Measurements from ENCODE around the gene NIPAL1.
A peak's percentile ranks its signal among the peaks of the same experiment; 100 is the strongest.

NIPAL1 gene

GRCh38 chr4:48035952-48036351, 19.4 kb downstream of the NIPAL1 start:
- Histone ChIP-seq H3K4me2 (ENCODE audit: low read depth, low read length) (no peak overlapping the region), H3K4me1 (ENCODE audit: low read length) (peaks cover 7% of the 10 kb centered on the region; the same call in 1 of the 2 replicates), H3K27ac (ENCODE audit: low read length) (no peak overlapping the region), H3K9me3 (replicated peaks; ENCODE audit: insufficient read depth, low read length) (no peaks in the 10 kb centered on the region), H3K36me3 (replicated peaks; ENCODE audit: insufficient read depth, low read length) (no peaks in the 10 kb centered on the region), H3F3A (ENCODE audit: insufficient read depth, low read length) (no peaks in the 10 kb centered on the region), H3K4me3 (ENCODE audit: low read length) (no peak overlapping the region), H3K9ac (ENCODE audit: low read length) (no peak overlapping the region), H2AFZ (ENCODE audit: low read length) (no peak overlapping the region), H3K27me3 (replicated peaks; ENCODE audit: insufficient read depth, low read length) (peaks cover 65% of the 10 kb centered on the region), H3K9me2 (replicated peaks; ENCODE audit: insufficient read depth, low read length) (no peaks in the 10 kb centered on the region), H4K20me1 (ENCODE audit: insufficient read depth, low read length) (no peaks in the 10 kb centered on the region; the same call in 1 of the 2 replicates), H3K79me2 (ENCODE audit: low read length) (no peaks in the 10 kb centered on the region)
- DNase-seq = no peak
- TF ChIP-seq EZH2phosphoT487 (IDR thresholded peaks at IDR 0.05; ENCODE audit: low read length) (no peak), CTCF (IDR thresholded peaks at IDR 0.05; ENCODE audit: low read length) (no peak), EZH2 (optimal IDR thresholded peaks at IDR 0.05; ENCODE audit: low read depth, low read length) (no peak)

GRCh38 chr4:48037117-48037462, 20.5 kb downstream of the NIPAL1 start:
- Histone ChIP-seq H3F3A (ENCODE audit: insufficient read depth, low read length) (no peaks in the 10 kb centered on the region), H3K27me3 (replicated peaks; ENCODE audit: insufficient read depth, low read length) (peaks cover 73% of the 10 kb centered on the region), H3K27ac (ENCODE audit: low read length) (no peak overlapping the region), H3K9me2 (replicated peaks; ENCODE audit: insufficient read depth, low read length) (no peaks in the 10 kb centered on the region), H3K4me1 (ENCODE audit: low read length) (peaks cover 7% of the 10 kb centered on the region; the same call in 1 of the 2 replicates), H4K20me1 (ENCODE audit: insufficient read depth, low read length) (no peaks in the 10 kb centered on the region; the same call in 1 of the 2 replicates), H3K9me3 (replicated peaks; ENCODE audit: insufficient read depth, low read length) (no peaks in the 10 kb centered on the region), H2AFZ (ENCODE audit: low read length) (no peak overlapping the region), H3K4me3 (ENCODE audit: low read length) (no peak overlapping the region), H3K9ac (ENCODE audit: low read length) (no peak overlapping the region), H3K79me2 (ENCODE audit: low read length) (no peaks in the 10 kb centered on the region), H3K4me2 (ENCODE audit: low read depth, low read length) (peak overlapping the region; percentile 32; the same call in 1 of the 2 replicates), H3K36me3 (replicated peaks; ENCODE audit: insufficient read depth, low read length) (no peaks in the 10 kb centered on the region)
- no peak for TF ChIP-seq EZH2phosphoT487 (IDR thresholded peaks at IDR 0.05; ENCODE audit: low read length)
- no peak for TF ChIP-seq CTCF (IDR thresholded peaks at IDR 0.05; ENCODE audit: low read length)
- no peak for TF ChIP-seq EZH2 (optimal IDR thresholded peaks at IDR 0.05; ENCODE audit: low read depth, low read length)
- no peak for DNase-seq

DNA sequence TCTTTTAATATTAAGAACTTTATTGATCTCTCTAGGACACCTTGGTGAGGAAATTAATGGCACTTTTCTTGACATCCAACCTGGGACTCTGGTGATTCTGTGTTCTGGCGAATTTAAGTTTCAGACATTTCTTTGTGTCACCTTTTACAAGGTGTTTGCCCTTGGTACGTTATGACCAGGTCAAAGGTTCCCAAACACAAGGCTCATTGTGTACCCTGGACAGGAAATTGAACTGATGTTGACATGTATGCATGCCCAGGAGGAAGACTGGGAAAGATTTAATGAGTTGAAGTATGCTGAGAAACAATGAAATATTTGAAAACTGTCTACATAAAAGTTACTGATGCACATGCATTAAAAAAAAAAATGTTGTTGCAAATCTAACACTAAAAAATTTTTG, 22.1 kb downstream of the NIPAL1 start:
- H3K9ac ChIP-seq (ENCODE audit: low read length) = no peak overlapping the region
- H3K36me3 ChIP-seq (replicated peaks; ENCODE audit: insufficient read depth, low read length) = no peaks in the 10 kb centered on the region
- peaks cover 84% of the 10 kb centered on the region for H3K27me3 ChIP-seq (replicated peaks; ENCODE audit: insufficient read depth, low read length)
- no peak for DNase-seq
- no peaks in the 10 kb centered on the region; the same call in none of the 2 replicates for H4K20me1 ChIP-seq (ENCODE audit: insufficient read depth, low read length)
- H3K79me2 ChIP-seq (ENCODE audit: low read length) = no peaks in the 10 kb centered on the region
- no peaks in the 10 kb centered on the region for H3K9me2 ChIP-seq (replicated peaks; ENCODE audit: insufficient read depth, low read length)
- H3K27ac ChIP-seq (ENCODE audit: low read length) = no peak overlapping the region
- peaks cover 7% of the 10 kb centered on the region; the same call in 1 of the 2 replicates for H3K4me1 ChIP-seq (ENCODE audit: low read length)
- H3K4me2 ChIP-seq (ENCODE audit: low read depth, low read length) = no peak overlapping the region
- TF ChIP-seq CTCF (IDR thresholded peaks at IDR 0.05; ENCODE audit: low read length) (no peak), EZH2 (optimal IDR thresholded peaks at IDR 0.05; ENCODE audit: low read depth, low read length) (no peak)
- H2AFZ ChIP-seq (ENCODE audit: low read length) = no peak overlapping the region
- no peaks in the 10 kb centered on the region for H3F3A ChIP-seq (ENCODE audit: insufficient read depth, low read length)
- no peaks in the 10 kb centered on the region for H3K9me3 ChIP-seq (replicated peaks; ENCODE audit: insufficient read depth, low read length)
- no peak overlapping the region for H3K4me3 ChIP-seq (ENCODE audit: low read length)

All from MM.1S (cell line).